ENCODE measurements around the gene BCL11B.

DNA sequence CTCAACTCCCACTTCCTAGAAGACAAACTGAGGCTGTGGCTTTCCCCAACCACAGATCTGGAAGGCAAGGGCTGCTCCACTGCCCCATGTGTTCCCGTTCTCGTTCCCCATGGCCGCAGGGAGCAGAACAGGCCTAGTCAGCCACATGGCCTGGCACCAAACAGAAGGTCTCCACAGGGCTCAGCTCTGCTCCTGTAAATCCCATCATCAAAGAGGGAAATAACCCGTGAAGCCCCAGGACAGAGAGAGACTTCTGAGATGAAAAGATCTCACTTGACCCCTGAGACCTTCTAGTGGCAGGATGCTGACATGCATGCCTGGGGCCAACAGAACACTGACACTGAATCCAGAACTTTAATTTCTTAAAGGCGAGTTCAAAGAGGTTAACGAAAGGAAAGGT lies 68.9 kb downstream of the BCL11B start:
- TF ChIP-seq, protein P1, sequence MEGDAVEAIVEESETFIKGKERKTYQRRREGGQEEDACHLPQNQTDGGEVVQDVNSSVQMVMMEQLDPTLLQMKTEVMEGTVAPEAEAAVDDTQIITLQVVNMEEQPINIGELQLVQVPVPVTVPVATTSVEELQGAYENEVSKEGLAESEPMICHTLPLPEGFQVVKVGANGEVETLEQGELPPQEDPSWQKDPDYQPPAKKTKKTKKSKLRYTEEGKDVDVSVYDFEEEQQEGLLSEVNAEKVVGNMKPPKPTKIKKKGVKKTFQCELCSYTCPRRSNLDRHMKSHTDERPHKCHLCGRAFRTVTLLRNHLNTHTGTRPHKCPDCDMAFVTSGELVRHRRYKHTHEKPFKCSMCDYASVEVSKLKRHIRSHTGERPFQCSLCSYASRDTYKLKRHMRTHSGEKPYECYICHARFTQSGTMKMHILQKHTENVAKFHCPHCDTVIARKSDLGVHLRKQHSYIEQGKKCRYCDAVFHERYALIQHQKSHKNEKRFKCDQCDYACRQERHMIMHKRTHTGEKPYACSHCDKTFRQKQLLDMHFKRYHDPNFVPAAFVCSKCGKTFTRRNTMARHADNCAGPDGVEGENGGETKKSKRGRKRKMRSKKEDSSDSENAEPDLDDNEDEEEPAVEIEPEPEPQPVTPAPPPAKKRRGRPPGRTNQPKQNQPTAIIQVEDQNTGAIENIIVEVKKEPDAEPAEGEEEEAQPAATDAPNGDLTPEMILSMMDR (IDR thresholded peaks at IDR 0.05), result no peak
- no peak for TF ChIP-seq EZH2 (IDR thresholded peaks at IDR 0.05; ENCODE audit: borderline replicate concordance, insufficient read depth, low read depth, low read length, poor library complexity, severe bottlenecking)
